GM19099 (cell line): ENCODE measurements around the gene NEURL1.

Experiments used
- POLR2A ChIP-seq: IDR thresholded peaks from 3 replicates; pipeline ENCODE4 v1.6.1; 2011; ENCODE audit warnings: low read depth; ENCODE audit not compliant: insufficient read length; ENCODE audit errors: extremely low read depth

The NEURL1 gene

GRCh38 chr10:103570844-103571655 lies 77.5 kb downstream of the NEURL1 start:
- TF ChIP-seq POLR2A: no peak

GRCh38 chr10:103571656-103571975 lies 78.1 kb downstream of the NEURL1 start:
- no peak for TF ChIP-seq POLR2A

- TF ChIP-seq POLR2A: no peak
Observed at GRCh38 chr10:103572347-103573204, 79.1 kb downstream of the NEURL1 start.

- TF ChIP-seq POLR2A: no peak
Observed at GRCh38 chr10:103573205-103573487, 79.6 kb downstream of the NEURL1 start.

GRCh38 chr10:103574097-103575061 lies 80.9 kb downstream of the NEURL1 start:
- no peak for TF ChIP-seq POLR2A

- TF ChIP-seq POLR2A: no peak
Observed at GRCh38 chr10:103575416-103576075, 82.0 kb downstream of the NEURL1 start.

- no peak for TF ChIP-seq POLR2A
Observed at GRCh38 chr10:103576076-103576471, 82.6 kb downstream of the NEURL1 start.

- TF ChIP-seq POLR2A: no peak
Observed at GRCh38 chr10:103576862-103577261, 83.4 kb downstream of the NEURL1 start.

- TF ChIP-seq POLR2A: no peak
Observed at GRCh38 chr10:103578782-103579382, 85.4 kb downstream of the NEURL1 start.

- no peak for TF ChIP-seq POLR2A
Observed at GRCh38 chr10:103580011-103580410, 86.5 kb downstream of the NEURL1 start.

- no peak for TF ChIP-seq POLR2A
Observed at GRCh38 chr10:103580430-103580829, 86.9 kb downstream of the NEURL1 start.

GRCh38 chr10:103581499-103581898 lies 88.0 kb downstream of the NEURL1 start:
- no peak for TF ChIP-seq POLR2A

- no peak for TF ChIP-seq POLR2A
Observed at GRCh38 chr10:103582331-103583123, 89.0 kb downstream of the NEURL1 start.

- TF ChIP-seq POLR2A: no peak
Observed at GRCh38 chr10:103583871-103584215, 90.3 kb downstream of the NEURL1 start.
